NCI-H345 treated with DMSO at 0.1 percent for 48 hours (cell line): ENCODE results near the gene USP32.
A peak's percentile ranks its signal among the peaks of the same experiment; 100 is the strongest.

ENCODE experiments used
- DNase-seq: peaks from one replicate; lab custom pipeline; 2025; ENCODE audit not compliant: unreplicated experiment; lab: John Stamatoyannopoulos, UW

The USP32 gene

DNA sequence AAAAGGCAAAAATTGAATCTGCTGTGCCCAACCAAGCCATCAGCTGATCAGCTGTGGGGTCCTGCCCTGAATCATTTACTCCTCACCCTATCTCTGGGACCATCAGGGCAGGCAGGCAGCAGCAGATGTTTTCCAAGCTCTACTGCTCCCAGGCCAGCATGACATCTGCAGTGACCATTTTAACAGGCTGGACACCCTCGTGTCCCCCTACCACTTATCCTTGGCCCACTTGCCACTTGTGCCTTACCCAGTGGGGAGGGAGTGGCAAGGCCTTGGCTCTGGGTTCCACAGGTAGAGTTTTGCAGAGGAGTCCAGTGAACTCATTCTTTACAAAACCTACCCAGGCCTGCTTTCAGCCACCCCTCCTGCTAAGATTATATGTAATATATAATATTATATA is 254.2 kb downstream of the USP32 start:
- DNase-seq, result no peak

- DNase-seq, result no peak
Observed at GRCh38 chr17:60135951-60136666, 255.8 kb downstream of the USP32 start.

- peak; percentile 69 for DNase-seq
Observed at GRCh38 chr17:60135151-60135950, 256.6 kb downstream of the USP32 start.

- no peak for DNase-seq
Observed at GRCh38 chr17:60134396-60135150, 257.4 kb downstream of the USP32 start.

GRCh38 chr17:60130466-60130865 is 261.5 kb downstream of the USP32 start:
- DNase-seq, result no peak

DNA sequence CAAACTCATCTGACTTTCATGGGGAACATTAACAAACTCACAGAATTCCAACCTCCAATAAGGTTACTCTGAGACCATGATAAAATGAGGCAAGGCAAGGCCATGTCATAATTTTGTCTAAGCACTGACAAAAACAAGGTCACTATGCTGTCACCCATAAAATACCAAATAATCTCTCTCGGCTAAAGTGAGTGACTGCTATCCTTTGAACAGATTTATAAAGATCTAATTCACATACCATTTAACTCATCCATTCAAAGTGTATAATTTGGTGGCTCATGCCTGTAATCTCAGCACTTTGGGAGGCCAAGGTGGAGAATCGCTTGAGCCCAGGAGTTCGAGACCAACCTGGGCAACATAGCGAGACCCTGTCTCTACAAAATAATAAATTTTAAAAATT is 262.8 kb downstream of the USP32 start:
- DNase-seq, result no peak
